ENCODE results near the gene ME3. TPM values are rescaled to one million over a fixed set of nuclear protein-coding genes. Genes with fewer than 3 reads are reported as not detected.
A peak's percentile ranks its signal among the peaks of the same experiment; 100 is the strongest.
"Not testable (repeated sequence)": the region's sequence is repeated elsewhere in the genome, so short reads cannot be mapped to it uniquely, and the experiment has no call there.

Gene ME3
- total RNA-seq, 4 donors from 2014 or later: 1.9 to 18.3 (median 5.6) TPM

DNA sequence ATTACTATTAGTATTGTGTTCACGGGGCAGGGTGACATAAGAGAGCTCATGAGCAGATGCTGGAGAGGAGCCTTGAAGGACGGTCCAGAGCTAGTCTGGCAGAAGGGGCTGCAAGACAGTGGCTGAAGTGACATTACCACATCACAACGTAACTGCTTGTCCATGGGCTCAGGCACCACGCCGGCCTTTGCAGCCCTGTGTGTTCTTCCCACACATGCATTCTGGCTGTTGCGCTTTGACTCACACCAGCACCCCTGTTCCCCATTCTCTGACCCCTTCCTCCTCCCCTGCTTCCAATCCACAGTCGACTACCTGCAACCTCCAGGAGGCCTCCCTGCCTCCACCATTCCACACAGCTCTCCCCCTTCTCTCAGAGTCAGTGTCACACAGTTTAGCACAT lies 103.3 kb downstream of the ME3 start:
- Histone ChIP-seq H3K9me3 (no peaks in the 10 kb centered on the region), H3K36me3 (no peaks in the 10 kb centered on the region), H3K27me3 (peaks cover 0 to 48% (median 0%) of the 10 kb centered on the region in 4 donors), H3K4me3 (no peak overlapping the region), H3K4me1 (peaks cover 0 to 12% (median 0%) of the 10 kb centered on the region in 3 donors), H3K27ac (no peak overlapping the region)
- intact Hi-C loops (cut with DNase I): no loop called here
- 87 to 90% methylated on average over 7 of the region's 7 CpGs for WGBS, 2 donors
- TF ChIP-seq, protein P1, sequence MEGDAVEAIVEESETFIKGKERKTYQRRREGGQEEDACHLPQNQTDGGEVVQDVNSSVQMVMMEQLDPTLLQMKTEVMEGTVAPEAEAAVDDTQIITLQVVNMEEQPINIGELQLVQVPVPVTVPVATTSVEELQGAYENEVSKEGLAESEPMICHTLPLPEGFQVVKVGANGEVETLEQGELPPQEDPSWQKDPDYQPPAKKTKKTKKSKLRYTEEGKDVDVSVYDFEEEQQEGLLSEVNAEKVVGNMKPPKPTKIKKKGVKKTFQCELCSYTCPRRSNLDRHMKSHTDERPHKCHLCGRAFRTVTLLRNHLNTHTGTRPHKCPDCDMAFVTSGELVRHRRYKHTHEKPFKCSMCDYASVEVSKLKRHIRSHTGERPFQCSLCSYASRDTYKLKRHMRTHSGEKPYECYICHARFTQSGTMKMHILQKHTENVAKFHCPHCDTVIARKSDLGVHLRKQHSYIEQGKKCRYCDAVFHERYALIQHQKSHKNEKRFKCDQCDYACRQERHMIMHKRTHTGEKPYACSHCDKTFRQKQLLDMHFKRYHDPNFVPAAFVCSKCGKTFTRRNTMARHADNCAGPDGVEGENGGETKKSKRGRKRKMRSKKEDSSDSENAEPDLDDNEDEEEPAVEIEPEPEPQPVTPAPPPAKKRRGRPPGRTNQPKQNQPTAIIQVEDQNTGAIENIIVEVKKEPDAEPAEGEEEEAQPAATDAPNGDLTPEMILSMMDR (IDR thresholded peaks at IDR 0.05): no peak
- TF ChIP-seq POLR2A (IDR thresholded peaks at IDR 0.05): no peak
- DNase-seq: no peak

DNA sequence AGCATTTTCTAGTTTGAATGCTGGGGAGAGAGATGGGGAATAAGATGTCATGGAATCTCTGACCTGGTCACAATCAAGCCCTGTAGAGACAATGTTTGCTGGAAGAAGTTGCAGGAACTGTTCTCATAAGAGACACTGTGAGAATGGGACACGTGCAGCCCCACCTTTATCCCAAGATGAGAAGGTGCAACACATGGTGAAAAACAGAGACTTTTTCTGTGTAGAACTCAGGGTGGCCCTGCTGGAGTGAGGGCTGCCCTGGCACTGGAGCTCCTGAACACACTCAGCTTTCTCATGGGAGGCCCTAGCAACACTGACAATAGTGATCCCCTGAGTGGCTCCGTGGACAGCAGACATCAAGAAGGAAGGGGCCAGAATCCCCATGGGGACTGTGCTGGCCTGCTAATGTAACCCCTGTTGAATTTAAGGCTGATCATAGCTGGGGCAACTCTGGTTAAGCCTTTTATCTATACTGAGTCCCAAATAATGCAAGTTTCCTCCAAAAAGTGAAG lies 106.6 kb downstream of the ME3 start:
- peaks cover 0 to 42% (median 0%) of the 10 kb centered on the region in 4 donors for H3K27me3 ChIP-seq
- WGBS, 2 donors: 63 to 88% methylated on average over 1 to 2 of the region's 2 CpGs
- no peak overlapping the region for H3K27ac ChIP-seq
- H3K9me3 ChIP-seq: no peaks in the 10 kb centered on the region
- H3K4me1 ChIP-seq: peaks cover 0 to 12% (median 0%) of the 10 kb centered on the region in 3 donors
- no peak for DNase-seq
- intact Hi-C loops (cut with DNase I): no loop called here
- no peak overlapping the region for H3K4me3 ChIP-seq
- TF ChIP-seq POLR2A (IDR thresholded peaks at IDR 0.05): no peak
- no peaks in the 10 kb centered on the region for H3K36me3 ChIP-seq

DNA sequence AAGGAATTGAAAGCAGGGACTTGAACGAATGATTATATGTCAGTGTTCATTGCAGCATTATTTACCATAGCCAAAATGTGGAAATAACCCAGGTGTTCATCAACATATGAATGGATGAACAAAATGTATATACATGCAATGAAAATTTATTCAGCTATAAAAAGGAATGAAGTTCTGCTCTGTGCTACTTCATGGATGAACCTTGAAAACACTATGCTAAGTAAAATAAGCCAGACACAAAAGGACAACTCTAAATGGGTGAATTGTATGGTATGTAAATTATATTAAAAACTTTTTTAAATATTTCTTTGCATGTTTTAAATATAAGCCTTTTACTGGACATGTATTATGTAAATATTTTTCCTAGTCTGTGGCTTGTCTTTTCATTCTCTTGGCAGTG lies 107.0 kb downstream of the ME3 start:
- TF ChIP-seq, protein P1 (IDR thresholded peaks at IDR 0.05): no peak
- TF ChIP-seq POLR2A (IDR thresholded peaks at IDR 0.05): no peak
- no peak for DNase-seq
- 80 to 92% methylated on average over 1 of the region's 1 CpG for WGBS, 2 donors
- Histone ChIP-seq H3K27me3 (peaks cover 0 to 38% (median 0%) of the 10 kb centered on the region in 4 donors), H3K4me1 (peaks cover 0 to 12% (median 0%) of the 10 kb centered on the region in 3 donors), H3K9me3 (no peaks in the 10 kb centered on the region), H3K36me3 (no peaks in the 10 kb centered on the region), H3K4me3 (no peak overlapping the region), H3K27ac (no peak overlapping the region)
- intact Hi-C loops (cut with DNase I): no loop called here

DNA sequence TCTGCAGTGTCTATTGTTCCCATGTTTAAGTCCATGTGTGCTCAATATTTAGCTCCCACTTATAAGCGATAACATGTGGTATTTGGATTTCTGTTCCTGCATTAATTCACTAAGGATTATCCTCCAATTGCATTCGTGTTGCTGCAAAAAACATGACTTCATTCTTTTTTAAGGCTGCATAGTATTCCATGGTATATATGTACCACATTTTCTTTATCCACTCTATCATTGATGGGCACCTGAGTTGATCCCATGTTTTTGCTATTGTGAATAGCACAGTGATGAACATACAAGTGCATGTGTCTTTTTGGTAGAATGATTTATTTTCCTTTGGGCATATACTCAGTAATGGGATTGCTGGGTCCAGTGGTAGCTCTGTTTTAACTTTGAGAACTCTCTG lies 109.6 kb downstream of the ME3 start:
- H3K36me3 ChIP-seq; DNase-seq; H3K4me3 ChIP-seq; H3K9me3 ChIP-seq; intact Hi-C loops (cut with DNase I); H3K27ac ChIP-seq: not testable (repeated sequence)
- Histone ChIP-seq H3K27me3 (peaks cover 0 to 27% (median 0%) of the 10 kb centered on the region in 4 donors), H3K4me1 (peaks cover 6 to 31% (median 7%) of the 10 kb centered on the region in 3 donors)
- WGBS, 2 donors: 77 to 94% methylated on average over 2 of the region's 2 CpGs

DNA sequence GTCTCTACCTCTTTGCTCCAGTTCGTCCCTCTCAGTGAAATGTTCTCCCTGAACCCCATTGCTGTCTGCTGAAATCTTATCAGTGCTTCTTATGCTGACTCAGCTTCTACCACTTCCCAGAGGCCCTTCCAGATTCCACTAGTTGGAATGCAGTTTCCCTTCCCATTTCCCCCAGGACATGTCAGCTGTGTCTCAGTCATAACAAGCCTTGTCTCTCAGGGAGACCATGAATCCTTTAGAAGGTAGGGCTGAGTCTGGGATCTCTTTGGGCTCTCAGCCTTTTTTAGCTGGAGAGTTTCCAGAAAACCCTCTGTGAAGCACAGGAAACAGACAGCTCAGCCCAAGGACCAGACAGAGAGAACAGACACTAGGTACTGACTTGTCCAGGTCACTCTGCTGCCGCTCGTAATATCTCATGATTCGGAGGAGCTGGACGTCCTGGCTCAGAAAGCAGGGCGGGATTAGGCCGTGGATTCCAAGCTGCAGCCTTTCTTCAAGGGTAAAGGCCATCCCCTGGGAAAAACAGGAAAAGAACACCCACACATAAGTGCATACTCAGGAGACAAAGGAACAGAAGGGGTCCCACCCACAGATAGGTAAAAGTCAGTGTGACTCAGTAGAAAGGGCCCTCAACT lies 113.0 kb downstream of the ME3 start:
- 50 to 73% methylated on average over 7 of the region's 7 CpGs for WGBS, 2 donors
- H3K27me3 ChIP-seq: peaks cover 0 to 9% (median 0%) of the 10 kb centered on the region in 4 donors
- peaks cover 6 to 24% (median 7%) of the 10 kb centered on the region in 3 donors for H3K4me1 ChIP-seq
- intact Hi-C loops (cut with DNase I): no loop called here
- no peak for TF ChIP-seq POLR2A (IDR thresholded peaks at IDR 0.05)
- TF ChIP-seq, protein P1 (IDR thresholded peaks at IDR 0.05): no peak
- H3K4me3 ChIP-seq: no peak overlapping the region
- no peak for DNase-seq
- H3K9me3 ChIP-seq: no peaks in the 10 kb centered on the region
- no peaks in the 10 kb centered on the region for H3K36me3 ChIP-seq
- H3K27ac ChIP-seq: peak overlapping the region in 3 of 4 donors; percentile 31 to 72 (median 69)

DNA sequence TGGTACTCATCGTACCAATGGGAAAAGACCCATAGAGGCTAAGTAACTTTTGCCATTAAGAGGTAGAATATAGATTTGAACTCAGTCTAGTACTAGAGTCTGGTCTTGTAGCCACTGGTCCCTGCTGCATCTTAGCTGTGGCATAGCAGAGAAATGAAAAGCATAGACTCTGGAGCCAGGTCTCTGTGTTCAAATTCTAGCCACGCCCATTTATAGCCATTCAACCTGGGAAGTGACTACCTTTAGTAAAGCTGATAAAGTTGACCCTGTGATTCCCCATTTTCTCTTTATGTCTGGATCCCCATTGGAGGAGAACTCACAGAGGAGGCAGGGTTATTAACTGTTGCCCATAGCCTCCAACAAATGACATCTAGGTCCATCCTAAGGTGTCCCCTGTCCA lies 113.6 kb downstream of the ME3 start:
- H3K36me3 ChIP-seq: no peaks in the 10 kb centered on the region
- DNase-seq: no peak
- H3K4me3 ChIP-seq: no peak overlapping the region
- no peak for TF ChIP-seq POLR2A (IDR thresholded peaks at IDR 0.05)
- TF ChIP-seq, protein P1 (IDR thresholded peaks at IDR 0.05): no peak
- H3K27me3 ChIP-seq: peaks cover 0 to 8% (median 0%) of the 10 kb centered on the region in 4 donors
- peak overlapping the region; percentile 18 to 72 (median 50) for H3K27ac ChIP-seq
- WGBS, 2 donors: 83 to 96% methylated on average over 1 to 2 of the region's 2 CpGs
- intact Hi-C loops (cut with DNase I): no loop called here
- no peaks in the 10 kb centered on the region for H3K9me3 ChIP-seq
- peaks cover 6 to 24% (median 7%) of the 10 kb centered on the region in 3 donors for H3K4me1 ChIP-seq
